ENCODE data around the gene ACTR3. TPM values are rescaled to one million over a fixed set of nuclear protein-coding genes. Genes with fewer than 3 reads are reported as not detected.
"Not testable (repeated sequence)": the region's sequence is repeated elsewhere in the genome, so short reads cannot be mapped to it uniquely, and the experiment has no call there.

The ACTR3 gene
- total and polyA plus RNA-seq, 2 experiments from 2014 or later = 63.7 to 137 TPM

- H2AFZ ChIP-seq; H3K36me3 ChIP-seq (ENCODE audit: insufficient read depth); H3K4me3 Mint-ChIP-seq; H3K4me3 ChIP-seq; H3K27ac Mint-ChIP-seq; H3K27me3 Mint-ChIP-seq (ENCODE audit: insufficient read depth, low read depth, poor library complexity); H3F3A ChIP-seq (replicated peaks; ENCODE audit: low read depth); DNase-seq (ENCODE audit: low spot score); ATAC-seq; H4K20me1 ChIP-seq (replicated peaks; ENCODE audit: insufficient read depth); H3K27me3 ChIP-seq (ENCODE audit: insufficient read depth); H3K79me2 ChIP-seq (replicated peaks; ENCODE audit: insufficient read depth); H3K36me3 Mint-ChIP-seq (ENCODE audit: low read depth); H3K27ac ChIP-seq (ENCODE audit: low read depth); H3K4me2 ChIP-seq; H3K9me2 ChIP-seq (ENCODE audit: insufficient read depth): not testable (repeated sequence)
- Mint-ChIP-seq H3K4me1 (peaks cover 12% of the 10 kb centered on the region), H3K9me3 (peaks cover 16% of the 10 kb centered on the region)
- peaks cover 15% of the 10 kb centered on the region; the same call in 1 of the 2 replicates for H3K4me1 ChIP-seq (ENCODE audit: insufficient read depth)
Measured at GRCh38 chr2:113843737-113844050, 46.2 kb upstream of the ACTR3 start.

GRCh38 chr2:113845261-113845660 is 44.6 kb upstream of the ACTR3 start:
- H3K27ac ChIP-seq (ENCODE audit: low read depth) = no peak overlapping the region
- H3K27me3 ChIP-seq (ENCODE audit: insufficient read depth) = no peaks in the 10 kb centered on the region
- no peak overlapping the region for H2AFZ ChIP-seq
- peaks cover 8% of the 10 kb centered on the region; the same call in 1 of the 2 replicates for H3K4me1 ChIP-seq (ENCODE audit: insufficient read depth)
- Mint-ChIP-seq H3K36me3 (ENCODE audit: low read depth) (peaks cover 3% of the 10 kb centered on the region; the same call in 1 of the 3 replicates), H3K27ac (no peak overlapping the region), H3K27me3 (ENCODE audit: insufficient read depth, low read depth, poor library complexity) (no peaks in the 10 kb centered on the region), H3K4me3 (no peak overlapping the region), H3K9me3 (peaks cover 16% of the 10 kb centered on the region), H3K4me1 (peaks cover 8% of the 10 kb centered on the region)
- H3K4me2 ChIP-seq = no peak overlapping the region
- 0 out of 2 replicates have a peak, but pooled peaks cover 6% of the 10 kb centered on the region for H3K9me2 ChIP-seq (ENCODE audit: insufficient read depth)
- no peaks in the 10 kb centered on the region for H3K36me3 ChIP-seq (ENCODE audit: insufficient read depth)
- H3K79me2 ChIP-seq (replicated peaks; ENCODE audit: insufficient read depth) = no peaks in the 10 kb centered on the region
- H3K4me3 ChIP-seq = no peak overlapping the region
- ATAC-seq (no peak), DNase-seq (ENCODE audit: low spot score) (no peak)
- no peaks in the 10 kb centered on the region for H3F3A ChIP-seq (replicated peaks; ENCODE audit: low read depth)
- H4K20me1 ChIP-seq (replicated peaks; ENCODE audit: insufficient read depth) = no peaks in the 10 kb centered on the region
- TF ChIP-seq ZNF331 (CRISPR knock-in tag; IDR thresholded peaks at IDR 0.05; ENCODE audit: low read depth) (no peak), ZNF114 (CRISPR knock-in tag; IDR thresholded peaks at IDR 0.05) (no peak), CREB1 (CRISPR knock-in tag; IDR thresholded peaks at IDR 0.05; ENCODE audit: low read depth) (no peak), ZNF462 (CRISPR knock-in tag; IDR thresholded peaks at IDR 0.05) (no peak), EZH2phosphoT487 (IDR thresholded peaks at IDR 0.05; ENCODE audit: unreplicated experiment) (no peak), NANOG (IDR thresholded peaks at IDR 0.05; ENCODE audit: borderline replicate concordance) (no peak)

GRCh38 chr2:113845796-113846195 is 44.1 kb upstream of the ACTR3 start:
- H3K9me2 ChIP-seq (ENCODE audit: insufficient read depth); H3F3A ChIP-seq (replicated peaks; ENCODE audit: low read depth); H3K79me2 ChIP-seq (replicated peaks; ENCODE audit: insufficient read depth); DNase-seq (ENCODE audit: low spot score); ATAC-seq; H3K4me1 ChIP-seq (ENCODE audit: insufficient read depth); H3K27ac Mint-ChIP-seq; H3K27me3 Mint-ChIP-seq (ENCODE audit: insufficient read depth, low read depth, poor library complexity); H3K4me3 Mint-ChIP-seq; H3K27me3 ChIP-seq (ENCODE audit: insufficient read depth); H3K4me3 ChIP-seq; H3K36me3 ChIP-seq (ENCODE audit: insufficient read depth); H3K27ac ChIP-seq (ENCODE audit: low read depth); H3K36me3 Mint-ChIP-seq (ENCODE audit: low read depth); H4K20me1 ChIP-seq (replicated peaks; ENCODE audit: insufficient read depth); H2AFZ ChIP-seq; H3K4me1 Mint-ChIP-seq; H3K4me2 ChIP-seq: not testable (repeated sequence)
- H3K9me3 Mint-ChIP-seq = peaks cover 16% of the 10 kb centered on the region

Data from GM23338 (cell line).